MM.1S (cell line): Measurements from ENCODE around the gene WHAMM.

ENCODE experiments used
- EZH2 ChIP-seq: fragments of 300-600 bp; sonication (generic); optimal IDR thresholded peaks from 2 replicates; pipeline ENCODE3; 2017; ENCODE audit warnings: low read depth, mild to moderate bottlenecking, antibody characterized with exemption, low read length, mixed read lengths
- EZH2phosphoT487 ChIP-seq: fragments of 300-600 bp; sonication (generic); IDR thresholded peaks from 2 replicates; pipeline ENCODE4 v1.6.1; 2018; ENCODE audit warnings: antibody characterized with exemption, low read length
- TF ChIP-seq, protein P1 (sequence below): fragments of 300-600 bp; sonication (generic); IDR thresholded peaks from 2 replicates; pipeline ENCODE4 v1.5.1; 2016; ENCODE audit warnings: antibody characterized with exemption, low read length, mixed read lengths

DNA sequence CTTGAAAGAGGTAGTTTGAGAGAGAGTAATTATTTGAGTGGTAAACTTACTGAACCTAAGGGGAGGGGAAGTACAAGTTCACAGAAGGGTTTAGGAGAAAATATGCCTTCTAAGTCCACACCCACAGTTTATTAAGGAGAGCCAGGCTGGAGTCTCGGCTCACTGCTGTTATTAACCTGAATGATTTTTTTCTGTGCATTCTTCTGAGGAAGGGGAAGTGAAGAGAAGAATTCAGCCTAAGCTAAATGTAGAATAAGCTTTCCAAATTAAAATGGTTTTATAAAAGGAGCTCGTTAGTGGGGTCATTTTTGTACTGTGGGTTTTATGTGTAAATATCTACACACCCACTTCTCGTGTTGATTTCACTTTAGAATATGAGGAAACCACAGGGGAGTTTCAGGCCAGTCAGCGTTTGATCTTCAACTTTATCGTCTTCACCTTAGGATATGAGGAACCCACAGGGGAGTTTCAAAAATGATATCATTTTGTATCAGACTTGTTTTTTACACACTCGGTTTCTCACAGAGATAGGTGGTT lies 1.5 kb downstream of the WHAMM start:
- TF ChIP-seq, protein P1, sequence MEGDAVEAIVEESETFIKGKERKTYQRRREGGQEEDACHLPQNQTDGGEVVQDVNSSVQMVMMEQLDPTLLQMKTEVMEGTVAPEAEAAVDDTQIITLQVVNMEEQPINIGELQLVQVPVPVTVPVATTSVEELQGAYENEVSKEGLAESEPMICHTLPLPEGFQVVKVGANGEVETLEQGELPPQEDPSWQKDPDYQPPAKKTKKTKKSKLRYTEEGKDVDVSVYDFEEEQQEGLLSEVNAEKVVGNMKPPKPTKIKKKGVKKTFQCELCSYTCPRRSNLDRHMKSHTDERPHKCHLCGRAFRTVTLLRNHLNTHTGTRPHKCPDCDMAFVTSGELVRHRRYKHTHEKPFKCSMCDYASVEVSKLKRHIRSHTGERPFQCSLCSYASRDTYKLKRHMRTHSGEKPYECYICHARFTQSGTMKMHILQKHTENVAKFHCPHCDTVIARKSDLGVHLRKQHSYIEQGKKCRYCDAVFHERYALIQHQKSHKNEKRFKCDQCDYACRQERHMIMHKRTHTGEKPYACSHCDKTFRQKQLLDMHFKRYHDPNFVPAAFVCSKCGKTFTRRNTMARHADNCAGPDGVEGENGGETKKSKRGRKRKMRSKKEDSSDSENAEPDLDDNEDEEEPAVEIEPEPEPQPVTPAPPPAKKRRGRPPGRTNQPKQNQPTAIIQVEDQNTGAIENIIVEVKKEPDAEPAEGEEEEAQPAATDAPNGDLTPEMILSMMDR: no peak
- TF ChIP-seq EZH2phosphoT487 (no peak), EZH2 (no peak)
